ENCODE data around the gene FKBP1A. TPM values are rescaled to one million over a fixed set of nuclear protein-coding genes. Genes with fewer than 3 reads are reported as not detected.
A peak's percentile ranks its signal among the peaks of the same experiment; 100 is the strongest.

The FKBP1A gene
- total and polyA plus RNA-seq, 12 donors: 51.7 to 917 (median 137) TPM

- H3K4me1 ChIP-seq (replicated peaks in 1 of 2): peaks cover 0 to 6% of the 10 kb centered on the region in 2 donors
- WGBS, 4 donors: 77 to 89% (median 79%) methylated on average over 4 to 5 of the region's 5 CpGs
- peak in 3 of 7 donors; percentile 32 to 51 (median 44) for DNase-seq
- H3K9me3 ChIP-seq (replicated peaks in 1 of 3): no peaks in the 10 kb centered on the region
- no peak overlapping the region for H3K27ac ChIP-seq
- no peaks in the 10 kb centered on the region for H3K27me3 ChIP-seq
- intact Hi-C loops (cut with DNase I): no loop called here
- no peak overlapping the region for H3K4me3 ChIP-seq
- no peaks in the 10 kb centered on the region for H3K36me3 ChIP-seq (replicated peaks in 1 of 2)
- no peak for TF ChIP-seq POLR2A (IDR thresholded peaks at IDR 0.05)
- TF ChIP-seq CTCF (IDR thresholded peaks at IDR 0.05): no peak
Observed at GRCh38 chr20:1341561-1342265, 51.1 kb downstream of the FKBP1A start.

DNA sequence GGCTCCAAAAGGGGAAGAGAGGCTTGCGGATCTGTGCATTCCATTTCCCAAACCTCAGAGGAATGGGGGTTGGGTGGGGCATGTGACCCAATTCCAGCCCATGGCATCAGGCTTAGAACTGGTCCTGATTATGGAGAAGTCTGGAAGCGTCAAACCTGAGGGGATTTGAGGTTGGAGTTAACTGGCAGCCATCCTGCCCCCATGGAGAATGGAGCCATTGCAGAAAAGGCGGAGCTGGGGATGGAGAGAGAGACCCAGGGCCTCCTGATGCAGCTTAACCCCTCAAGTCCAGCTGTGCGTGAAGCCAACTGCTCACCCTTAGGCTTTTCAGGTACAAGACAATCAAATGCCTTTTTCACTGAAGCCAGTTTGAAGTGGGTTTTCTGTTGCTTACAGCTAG, 54.1 kb downstream of the FKBP1A start:
- H3K4me3 ChIP-seq: no peak overlapping the region
- H3K4me1 ChIP-seq (replicated peaks in 1 of 2): peaks cover 0 to 11% of the 10 kb centered on the region in 2 donors
- H3K27me3 ChIP-seq: no peaks in the 10 kb centered on the region
- WGBS, 4 donors: 87 to 93% (median 88%) methylated on average over 4 of the region's 4 CpGs
- no peak overlapping the region for H3K27ac ChIP-seq
- intact Hi-C loops (cut with DNase I): no loop called here
- H3K9me3 ChIP-seq (replicated peaks in 1 of 3): no peaks in the 10 kb centered on the region
- no peaks in the 10 kb centered on the region for H3K36me3 ChIP-seq (replicated peaks in 1 of 2)
- peak in 1 of 7 donors; percentile 37 for DNase-seq
- TF ChIP-seq CTCF (IDR thresholded peaks at IDR 0.05) (no peak), POLR2A (IDR thresholded peaks at IDR 0.05) (no peak)

GRCh38 chr20:1338096-1338495, 54.8 kb downstream of the FKBP1A start:
- TF ChIP-seq CTCF (IDR thresholded peaks at IDR 0.05): no peak
- TF ChIP-seq POLR2A (IDR thresholded peaks at IDR 0.05): no peak
- Histone ChIP-seq H3K4me1 (replicated peaks in 1 of 2) (peaks cover 0 to 12% of the 10 kb centered on the region in 2 donors), H3K27me3 (no peaks in the 10 kb centered on the region), H3K36me3 (replicated peaks in 1 of 2) (no peaks in the 10 kb centered on the region), H3K27ac (peak overlapping the region in 2 of 5 donors; percentile 2 to 82), H3K4me3 (no peak overlapping the region), H3K9me3 (replicated peaks in 1 of 3) (no peaks in the 10 kb centered on the region)
- intact Hi-C loops (cut with DNase I): no loop called here
- DNase-seq: peak in 1 of 7 donors; percentile 47
- 95 to 100% (median 99%) methylated on average over 1 to 5 of the region's 5 CpGs for WGBS, 4 donors

GRCh38 chr20:1337441-1337840, 55.4 kb downstream of the FKBP1A start:
- TF ChIP-seq CTCF (IDR thresholded peaks at IDR 0.05) (no peak), POLR2A (IDR thresholded peaks at IDR 0.05) (no peak)
- peak in 1 of 7 donors; percentile 33 for DNase-seq
- Histone ChIP-seq H3K36me3 (replicated peaks in 1 of 2) (no peaks in the 10 kb centered on the region), H3K4me1 (replicated peaks in 1 of 2) (peaks cover 0 to 17% of the 10 kb centered on the region in 2 donors), H3K27ac (peak overlapping the region in 2 of 5 donors; percentile 2 to 82), H3K9me3 (replicated peaks in 1 of 3) (no peaks in the 10 kb centered on the region), H3K4me3 (no peak overlapping the region), H3K27me3 (no peaks in the 10 kb centered on the region)
- intact Hi-C loops (cut with DNase I): no loop called here
- 58 to 69% (median 65%) methylated on average over 4 to 5 of the region's 5 CpGs for WGBS, 4 donors

All from adrenal gland (tissue), 12 donors.